Pancreas (tissue), 10 donors: Measurements from ENCODE around the gene RNU7-1. TPM values are rescaled to one million over a fixed set of nuclear protein-coding genes. Genes with fewer than 3 reads are reported as not detected.
A peak's percentile ranks its signal among the peaks of the same experiment; 100 is the strongest.
"Not testable (repeated sequence)": the region's sequence is repeated elsewhere in the genome, so short reads cannot be mapped to it uniquely, and the experiment has no call there.

ENCODE experiments used
- ATAC-seq, 4 donors: fragments of 200-7000 bp; cut with Tn5 transposase; one replicate each; pipeline versions ENCODE4 v1.8.0 to v1.9.1; 2020; ENCODE audit warnings: mild to moderate bottlenecking in 4 of 4, moderate library complexity in 4 of 4
- DNase-seq, 6 donors: peaks; one replicate each; pipeline ENCODE4 v3.0.0-alpha.2; 2020
- FAIRE-seq: peaks from 2 replicates; lab custom pipeline; 2012; peaks lifted over from hg19 to GRCh38; lab: Jason Lieb, UNC
- H3K27ac ChIP-seq, 4 donors: fragments of 200-600 bp; sonication (generic); 1 replicate in 3 of 4; 2 replicates in 1 of 4; pipeline versions ENCODE4 v1.5.0 to v1.8.0; 2020
- H3K27me3 ChIP-seq, 4 donors: fragments of 200-600 bp; one replicate each; pipeline ENCODE4 v1.8.0; 2021
- H3K36me3 ChIP-seq, 3 donors: fragments of 200-600 bp; sonication (generic) in 1 of 3; one replicate each; pipeline versions ENCODE4 v1.5.0 to v1.8.0; 2020 to 2021
- H3K4me1 ChIP-seq, 3 donors: fragments of 200-600 bp; one replicate each; pipeline ENCODE4 v1.8.0; 2021
- H3K4me3 ChIP-seq, 4 donors: fragments of 200-600 bp; sonication (generic) in 2 of 4; one replicate each; pipeline versions ENCODE4 v1.5.0 to v1.8.0; 2020 to 2021
- H3K9me3 ChIP-seq, 4 donors: fragments of 200-600 bp; one replicate each; pipeline ENCODE4 v1.8.0; 2021
- WGBS, 2 donors: extraction: QIAGEN DNeasy Blood & Tissue Kit; methylation state at CpG; one replicate each; pipeline ENCODE4 v1.1.7; 2013; 5-methylcytosine and 5-hydroxymethylcytosine counted together
- intact Hi-C, 3 donors: fragments of 100-400 bp; cut with DNase I; formaldehyde crosslinking; loops; one replicate each; pipeline versions ENCODE4 v1.11.1 to v1.14.2; 2022
- polyA plus RNA-seq, 2 donors: library from polyadenylated mRNA; stranded (reverse); fragments of 200-250 nt; gene quantifications; one replicate each; pipeline ENCODE4 v1.2.3, GENCODE V29; 2013
- total RNA-seq, 6 donors: library from RNA; stranded (reverse); fragmentation: NEBNext Ultra II Directional in 4 of 6; extraction: Animal tissue kit (Norgen Biotek cat#: 25700) in 4 of 6; gene quantifications; one replicate each; pipeline versions ENCODE4 v1.2.1 to v1.2.4, GENCODE V29; 2021 to 2023
- TF ChIP-seq, protein P1 (sequence below), 4 donors: fragments of 200-600 bp; sonication (generic) in 3 of 4; IDR thresholded peaks; one replicate each; pipeline versions ENCODE4 v1.5.0 to v1.8.0; 2021; ENCODE audit warnings: antibody characterized with exemption in 4 of 4
- donor health status: healthy with polysubstance abuse.
- donor health status: DM: no; HTN: no; CAD: no; lungs with moderate emphysema.
- donor health status: DM: no; HTN: no; CAD: no.
- donor health status: control.
- donor health status: control.
- donor health status: Bipolar disorder and iron deficiency.
- donor health status: DM: yes; HTN: yes; CAD: no.
- donor health status: DM: no; HTN: no; CAD: no.
- donor health status: DM: no; HTN: no; CAD: no.
- donor health status: DM: yes; HTN: yes; CAD: no.

RNU7-1 gene
- total and polyA plus RNA-seq, 8 donors: not detected

DNA sequence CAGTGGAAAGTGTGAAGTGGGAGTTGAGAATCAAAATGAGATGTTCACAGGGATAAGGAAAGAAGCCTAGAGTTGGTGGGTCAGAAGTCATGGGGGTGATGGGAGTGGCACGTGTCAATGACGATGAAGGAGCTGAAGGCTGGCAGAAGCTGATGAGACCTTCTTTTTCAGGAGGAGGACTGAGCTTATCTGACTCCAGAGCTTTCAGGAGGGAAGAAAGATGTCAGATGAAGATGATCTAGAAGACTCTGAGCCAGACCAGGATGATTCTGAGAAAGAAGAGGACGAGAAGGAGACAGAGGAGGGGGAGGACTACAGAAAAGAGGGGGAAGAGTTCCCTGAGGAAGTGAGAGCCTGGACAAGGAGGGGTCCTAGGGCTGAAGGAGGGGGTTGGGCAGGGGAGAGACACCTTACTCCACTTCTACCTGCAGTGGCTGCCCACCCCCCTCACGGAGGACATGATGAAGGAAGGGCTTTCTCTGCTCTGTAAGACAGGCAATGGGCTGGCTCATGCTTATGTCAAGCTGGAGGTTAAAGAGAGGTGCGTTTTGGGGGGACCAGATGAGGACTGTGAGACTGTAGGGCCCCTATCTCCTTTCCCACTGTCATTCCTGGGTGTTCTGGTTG is 38.1 kb upstream of the RNU7-1 start:
- 58 to 71% methylated on average over 5 of the region's 5 CpGs for WGBS, 2 donors
- H3K4me3 ChIP-seq: peak overlapping the region in 1 of 4 donors; percentile 63
- no peaks in the 10 kb centered on the region for H3K27me3 ChIP-seq
- H3K4me1 ChIP-seq: peaks cover 0 to 7% (median 4%) of the 10 kb centered on the region in 3 donors
- DNase-seq: no peak
- intact Hi-C loops: no loop called here
- H3K27ac ChIP-seq: peak overlapping the region in 1 of 4 donors; percentile 71
- no peak for ATAC-seq
- no peaks in the 10 kb centered on the region for H3K36me3 ChIP-seq
- TF ChIP-seq, protein P1, sequence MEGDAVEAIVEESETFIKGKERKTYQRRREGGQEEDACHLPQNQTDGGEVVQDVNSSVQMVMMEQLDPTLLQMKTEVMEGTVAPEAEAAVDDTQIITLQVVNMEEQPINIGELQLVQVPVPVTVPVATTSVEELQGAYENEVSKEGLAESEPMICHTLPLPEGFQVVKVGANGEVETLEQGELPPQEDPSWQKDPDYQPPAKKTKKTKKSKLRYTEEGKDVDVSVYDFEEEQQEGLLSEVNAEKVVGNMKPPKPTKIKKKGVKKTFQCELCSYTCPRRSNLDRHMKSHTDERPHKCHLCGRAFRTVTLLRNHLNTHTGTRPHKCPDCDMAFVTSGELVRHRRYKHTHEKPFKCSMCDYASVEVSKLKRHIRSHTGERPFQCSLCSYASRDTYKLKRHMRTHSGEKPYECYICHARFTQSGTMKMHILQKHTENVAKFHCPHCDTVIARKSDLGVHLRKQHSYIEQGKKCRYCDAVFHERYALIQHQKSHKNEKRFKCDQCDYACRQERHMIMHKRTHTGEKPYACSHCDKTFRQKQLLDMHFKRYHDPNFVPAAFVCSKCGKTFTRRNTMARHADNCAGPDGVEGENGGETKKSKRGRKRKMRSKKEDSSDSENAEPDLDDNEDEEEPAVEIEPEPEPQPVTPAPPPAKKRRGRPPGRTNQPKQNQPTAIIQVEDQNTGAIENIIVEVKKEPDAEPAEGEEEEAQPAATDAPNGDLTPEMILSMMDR (IDR thresholded peaks at IDR 0.05): no peak
- no peaks in the 10 kb centered on the region for H3K9me3 ChIP-seq
- FAIRE-seq: no peak

GRCh38 chr12:6908141-6908540 is 35.5 kb upstream of the RNU7-1 start:
- H3K4me1 ChIP-seq, intact Hi-C loops, H3K36me3 ChIP-seq, H3K4me3 ChIP-seq, H3K27me3 ChIP-seq, ATAC-seq, H3K9me3 ChIP-seq, FAIRE-seq, H3K27ac ChIP-seq: not testable (repeated sequence)
- 91 to 97% methylated on average over 11 of the region's 11 CpGs for WGBS, 2 donors
- peak in 1 of 6 donors; percentile 27 for DNase-seq

GRCh38 chr12:6909421-6910145 is 34.0 kb upstream of the RNU7-1 start:
- no peaks in the 10 kb centered on the region for H3K27me3 ChIP-seq
- H3K27ac ChIP-seq: no peak overlapping the region
- WGBS, 2 donors: 84 to 85% methylated on average over 4 of the region's 4 CpGs
- TF ChIP-seq, protein P1 (IDR thresholded peaks at IDR 0.05): no peak
- no peak overlapping the region for H3K4me3 ChIP-seq
- DNase-seq (peak in 1 of 6 donors; percentile 35), FAIRE-seq (no peak), ATAC-seq (no peak)
- H3K36me3 ChIP-seq: no peaks in the 10 kb centered on the region
- intact Hi-C loops: no loop called here
- peaks cover 0 to 7% (median 0%) of the 10 kb centered on the region in 3 donors for H3K4me1 ChIP-seq
- H3K9me3 ChIP-seq: no peaks in the 10 kb centered on the region

- TF ChIP-seq, protein P1 (IDR thresholded peaks at IDR 0.05): no peak
- DNase-seq (peak in 2 of 6 donors; percentile 7 to 50), FAIRE-seq (no peak)
Observed at GRCh38 chr12:6912164-6912935, 31.3 kb upstream of the RNU7-1 start.

GRCh38 chr12:6914246-6914946 is 29.2 kb upstream of the RNU7-1 start, which contains the start of gene ENO2:
TSS of gene ENO2 (plus strand) at chr12:6914580. CDS start at chr12:6915833, 1,253 bp downstream.
- WGBS, 2 donors: 0% methylated on average over 39 to 68 of the region's 68 CpGs
- ATAC-seq (peak; percentile 79 to 93 (median 88)), FAIRE-seq (no peak), DNase-seq (peak; percentile 46 to 87 (median 64))
- peak within 1 kb of the TSS in 2 of 4 donors; percentile 10 to 60 for H3K27ac ChIP-seq
- peak within 1 kb of the TSS; percentile 14 to 60 (median 37) for H3K4me3 ChIP-seq
- TF ChIP-seq, protein P1 (IDR thresholded peaks at IDR 0.05): no peak
- peaks cover 0 to 4% (median 0%) of the 10 kb centered on the region in 3 donors for H3K4me1 ChIP-seq
- no peaks in the 10 kb centered on the region for H3K27me3 ChIP-seq
- intact Hi-C loops: no loop called here
- no peaks in the 10 kb centered on the region for H3K9me3 ChIP-seq
- H3K36me3 ChIP-seq: no peaks in the 10 kb centered on the region

More at GRCh38 chr12:6912164-6912935, 31.3 kb upstream of the RNU7-1 start:
- ATAC-seq: no peak
- no peaks in the 10 kb centered on the region for H3K36me3 ChIP-seq
- intact Hi-C loops: no loop called here
- WGBS, 2 donors: 64 to 74% methylated on average over 15 of the region's 15 CpGs
- H3K4me3 ChIP-seq: no peak overlapping the region
- no peaks in the 10 kb centered on the region for H3K9me3 ChIP-seq
- no peaks in the 10 kb centered on the region for H3K27me3 ChIP-seq
- peaks cover 0 to 4% (median 0%) of the 10 kb centered on the region in 3 donors for H3K4me1 ChIP-seq
- no peak overlapping the region for H3K27ac ChIP-seq
